HG03439 (cell line): ENCODE measurements around the gene SUPT5H.

Experiments used
- ATAC-seq: cut with Tn5 transposase; IDR thresholded peaks from one replicate; pipeline ENCODE4 v1.9.1; 2021; ENCODE audit warnings: mild to moderate bottlenecking, moderate library complexity; ENCODE audit not compliant: unreplicated experiment

The SUPT5H gene

GRCh38 chr19:39494661-39495060, 49.3 kb downstream of the SUPT5H start:
- ATAC-seq: no peak

- no peak for ATAC-seq
Measured at GRCh38 chr19:39496063-39496462, 50.7 kb downstream of the SUPT5H start.

- ATAC-seq: no peak
Measured at GRCh38 chr19:39497701-39497995, 52.3 kb downstream of the SUPT5H start.

GRCh38 chr19:39497996-39498797, 52.8 kb downstream of the SUPT5H start:
- no peak for ATAC-seq

GRCh38 chr19:39498798-39499642, 53.6 kb downstream of the SUPT5H start, which contains the start of gene DLL3:
Gene DLL3 (plus strand): TSS chr19:39498947. CDS start chr19:39498975, 28 bp downstream.
- no peak for ATAC-seq

GRCh38 chr19:39499932-39500331, 54.5 kb downstream of the SUPT5H start:
- no peak for ATAC-seq

GRCh38 chr19:39500543-39500942, 55.2 kb downstream of the SUPT5H start:
- no peak for ATAC-seq

GRCh38 chr19:39501340-39501739, 56.0 kb downstream of the SUPT5H start:
- no peak for ATAC-seq

GRCh38 chr19:39502640-39503417, 57.4 kb downstream of the SUPT5H start:
- no peak for ATAC-seq

- no peak for ATAC-seq
Measured at GRCh38 chr19:39506598-39506943, 61.2 kb downstream of the SUPT5H start.

- peak; percentile 58 for ATAC-seq
Measured at GRCh38 chr19:39506944-39507714, 61.7 kb downstream of the SUPT5H start.

- ATAC-seq: no peak
Measured at GRCh38 chr19:39507715-39508364, 62.5 kb downstream of the SUPT5H start.

- ATAC-seq: no peak
Measured at GRCh38 chr19:39508629-39509028, 63.2 kb downstream of the SUPT5H start.

- no peak for ATAC-seq
Measured at GRCh38 chr19:39509233-39509632, 63.9 kb downstream of the SUPT5H start.

- ATAC-seq: no peak
Measured at GRCh38 chr19:39512988-39513387, 67.6 kb downstream of the SUPT5H start.

GRCh38 chr19:39514840-39515550, 69.6 kb downstream of the SUPT5H start, which contains the start of gene SELENOV:
Gene SELENOV (plus strand): TSS chr19:39515139. CDS start chr19:39515213, 74 bp downstream.
- no peak for ATAC-seq

GRCh38 chr19:39515551-39516191, 70.3 kb downstream of the SUPT5H start:
- no peak for ATAC-seq

GRCh38 chr19:39516270-39516669, 70.9 kb downstream of the SUPT5H start:
- no peak for ATAC-seq

GRCh38 chr19:39517432-39517831, 72.0 kb downstream of the SUPT5H start:
- ATAC-seq: no peak
